ENCODE data around the gene CDHR4. TPM values are rescaled to one million over a fixed set of nuclear protein-coding genes. Genes with fewer than 3 reads are reported as not detected.

Gene CDHR4
- total and polyA plus RNA-seq, 2 experiments from 2014 or later = 0.57 TPM

DNA sequence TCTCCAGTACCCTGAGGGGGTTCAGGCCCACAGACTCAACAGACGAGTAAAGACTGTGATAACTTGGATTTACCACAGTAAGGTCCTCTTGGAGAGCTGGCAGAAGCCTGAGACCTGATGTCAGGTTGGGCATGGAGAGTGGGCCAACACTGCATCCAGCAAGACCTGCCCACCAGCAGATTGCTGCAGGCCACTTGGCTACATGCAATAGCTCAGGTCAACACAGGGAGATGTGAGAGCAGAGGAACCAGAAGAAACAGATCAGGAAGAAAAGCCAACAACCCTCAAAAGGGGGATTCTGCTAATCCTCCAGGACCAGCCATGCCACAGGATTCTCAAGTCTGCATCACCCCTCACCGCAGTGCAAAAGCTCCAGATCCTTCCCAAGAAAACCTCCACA, 11.6 kb downstream of the CDHR4 start:
- Histone ChIP-seq H3K27ac (no peak overlapping the region), H3K79me2 (peaks cover 31% of the 10 kb centered on the region), H3K9me3 (ENCODE audit: low read depth) (no peaks in the 10 kb centered on the region), H3K4me1 (ENCODE audit: insufficient read depth) (peaks cover 8% of the 10 kb centered on the region), H3K4me3 (no peak overlapping the region), H3K9me2 (replicated peaks; ENCODE audit: insufficient read depth) (no peaks in the 10 kb centered on the region), H4K20me1 (ENCODE audit: insufficient read depth, poor library complexity, severe bottlenecking) (no peaks in the 10 kb centered on the region), H2AFZ (no peak overlapping the region), H3K36me3 (replicated peaks; ENCODE audit: insufficient read depth, low read depth) (no peaks in the 10 kb centered on the region), H3K27me3 (no peaks in the 10 kb centered on the region), H3K4me2 (no peak overlapping the region)
- no peak for DNase-seq (ENCODE audit: low spot score)
- 95% methylated on average over 2 of the region's 2 CpGs for WGBS (ENCODE audit: low lambda C conversion rate, missing lambda C conversion rate)
- TF ChIP-seq EZH2phosphoT487 (IDR thresholded peaks at IDR 0.05; ENCODE audit: low read depth, severe bottlenecking, unreplicated experiment) (no peak), EZH2 (IDR thresholded peaks at IDR 0.05; ENCODE audit: borderline replicate concordance) (no peak)
- TF ChIP-seq, protein P1, sequence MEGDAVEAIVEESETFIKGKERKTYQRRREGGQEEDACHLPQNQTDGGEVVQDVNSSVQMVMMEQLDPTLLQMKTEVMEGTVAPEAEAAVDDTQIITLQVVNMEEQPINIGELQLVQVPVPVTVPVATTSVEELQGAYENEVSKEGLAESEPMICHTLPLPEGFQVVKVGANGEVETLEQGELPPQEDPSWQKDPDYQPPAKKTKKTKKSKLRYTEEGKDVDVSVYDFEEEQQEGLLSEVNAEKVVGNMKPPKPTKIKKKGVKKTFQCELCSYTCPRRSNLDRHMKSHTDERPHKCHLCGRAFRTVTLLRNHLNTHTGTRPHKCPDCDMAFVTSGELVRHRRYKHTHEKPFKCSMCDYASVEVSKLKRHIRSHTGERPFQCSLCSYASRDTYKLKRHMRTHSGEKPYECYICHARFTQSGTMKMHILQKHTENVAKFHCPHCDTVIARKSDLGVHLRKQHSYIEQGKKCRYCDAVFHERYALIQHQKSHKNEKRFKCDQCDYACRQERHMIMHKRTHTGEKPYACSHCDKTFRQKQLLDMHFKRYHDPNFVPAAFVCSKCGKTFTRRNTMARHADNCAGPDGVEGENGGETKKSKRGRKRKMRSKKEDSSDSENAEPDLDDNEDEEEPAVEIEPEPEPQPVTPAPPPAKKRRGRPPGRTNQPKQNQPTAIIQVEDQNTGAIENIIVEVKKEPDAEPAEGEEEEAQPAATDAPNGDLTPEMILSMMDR (IDR thresholded peaks at IDR 0.05; ENCODE audit: poor library complexity) = no peak

DNA sequence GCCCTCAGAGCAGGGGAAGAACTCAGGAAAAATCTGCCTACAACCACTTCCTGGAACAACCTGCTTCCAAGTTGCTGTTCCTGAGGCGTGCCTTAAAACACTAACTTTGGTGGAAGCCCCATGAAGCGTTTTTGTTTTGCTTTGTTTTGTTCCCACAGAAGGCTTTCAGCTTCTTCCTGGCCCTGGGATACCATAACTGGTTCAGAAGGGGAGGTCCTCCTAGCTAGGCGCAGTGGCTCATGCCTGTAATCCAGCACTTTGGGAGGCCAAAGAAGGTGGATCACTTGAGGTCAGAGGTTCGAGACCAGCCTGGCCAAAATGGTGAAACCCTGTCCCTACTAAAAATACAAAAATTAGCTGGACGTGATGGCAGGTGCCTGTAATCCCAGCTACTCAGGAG, 12.1 kb downstream of the CDHR4 start:
- Histone ChIP-seq H2AFZ (no peak overlapping the region), H3K27ac (no peak overlapping the region)
- 96% methylated on average over 5 of the region's 5 CpGs for WGBS (ENCODE audit: low lambda C conversion rate, missing lambda C conversion rate)

GRCh38 chr3:49787182-49787464, 12.6 kb downstream of the CDHR4 start:
- H3K27me3 ChIP-seq = no peaks in the 10 kb centered on the region
- H2AFZ ChIP-seq = peak overlapping the region; percentile 80
- no peak overlapping the region for H3K4me3 ChIP-seq

More for the DNA sequence above, 12.1 kb downstream of the CDHR4 start:
- DNase-seq (ENCODE audit: low spot score) = no peak
- Histone ChIP-seq H3K4me1 (ENCODE audit: insufficient read depth) (peaks cover 8% of the 10 kb centered on the region), H3K9me3 (ENCODE audit: low read depth) (no peaks in the 10 kb centered on the region), H3K36me3 (replicated peaks; ENCODE audit: insufficient read depth, low read depth) (no peaks in the 10 kb centered on the region), H3K79me2 (peaks cover 37% of the 10 kb centered on the region), H3K9me2 (replicated peaks; ENCODE audit: insufficient read depth) (no peaks in the 10 kb centered on the region), H3K27me3 (no peaks in the 10 kb centered on the region), H4K20me1 (ENCODE audit: insufficient read depth, poor library complexity, severe bottlenecking) (no peaks in the 10 kb centered on the region), H3K4me3 (no peak overlapping the region), H3K4me2 (no peak overlapping the region)
- TF ChIP-seq EZH2 (IDR thresholded peaks at IDR 0.05; ENCODE audit: borderline replicate concordance) (no peak), EZH2phosphoT487 (IDR thresholded peaks at IDR 0.05; ENCODE audit: low read depth, severe bottlenecking, unreplicated experiment) (no peak)
- TF ChIP-seq, protein P1 (IDR thresholded peaks at IDR 0.05; ENCODE audit: poor library complexity) = no peak

More at GRCh38 chr3:49787182-49787464, 12.6 kb downstream of the CDHR4 start:
- no peak for TF ChIP-seq EZH2phosphoT487 (IDR thresholded peaks at IDR 0.05; ENCODE audit: low read depth, severe bottlenecking, unreplicated experiment)
- TF ChIP-seq, protein P1 (IDR thresholded peaks at IDR 0.05; ENCODE audit: poor library complexity) = no peak
- no peak for TF ChIP-seq EZH2 (IDR thresholded peaks at IDR 0.05; ENCODE audit: borderline replicate concordance)
- WGBS (ENCODE audit: low lambda C conversion rate, missing lambda C conversion rate) = 90% methylated on average over 3 of the region's 3 CpGs
- H3K9me2 ChIP-seq (replicated peaks; ENCODE audit: insufficient read depth) = no peaks in the 10 kb centered on the region
- peak overlapping the region; percentile 74 for H3K4me2 ChIP-seq
- no peaks in the 10 kb centered on the region for H3K9me3 ChIP-seq (ENCODE audit: low read depth)
- H3K27ac ChIP-seq = peak overlapping the region; percentile 88
- peaks cover 41% of the 10 kb centered on the region for H3K79me2 ChIP-seq
- H3K4me1 ChIP-seq (ENCODE audit: insufficient read depth) = peaks cover 8% of the 10 kb centered on the region
- H3K36me3 ChIP-seq (replicated peaks; ENCODE audit: insufficient read depth, low read depth) = no peaks in the 10 kb centered on the region
- DNase-seq (ENCODE audit: low spot score) = no peak
- no peaks in the 10 kb centered on the region for H4K20me1 ChIP-seq (ENCODE audit: insufficient read depth, poor library complexity, severe bottlenecking)
